ENCODE data around the gene ALDH1A1.
"Not testable (repeated sequence)": the region's sequence is repeated elsewhere in the genome, so short reads cannot be mapped to it uniquely, and the experiment has no call there.

ALDH1A1 gene

DNA sequence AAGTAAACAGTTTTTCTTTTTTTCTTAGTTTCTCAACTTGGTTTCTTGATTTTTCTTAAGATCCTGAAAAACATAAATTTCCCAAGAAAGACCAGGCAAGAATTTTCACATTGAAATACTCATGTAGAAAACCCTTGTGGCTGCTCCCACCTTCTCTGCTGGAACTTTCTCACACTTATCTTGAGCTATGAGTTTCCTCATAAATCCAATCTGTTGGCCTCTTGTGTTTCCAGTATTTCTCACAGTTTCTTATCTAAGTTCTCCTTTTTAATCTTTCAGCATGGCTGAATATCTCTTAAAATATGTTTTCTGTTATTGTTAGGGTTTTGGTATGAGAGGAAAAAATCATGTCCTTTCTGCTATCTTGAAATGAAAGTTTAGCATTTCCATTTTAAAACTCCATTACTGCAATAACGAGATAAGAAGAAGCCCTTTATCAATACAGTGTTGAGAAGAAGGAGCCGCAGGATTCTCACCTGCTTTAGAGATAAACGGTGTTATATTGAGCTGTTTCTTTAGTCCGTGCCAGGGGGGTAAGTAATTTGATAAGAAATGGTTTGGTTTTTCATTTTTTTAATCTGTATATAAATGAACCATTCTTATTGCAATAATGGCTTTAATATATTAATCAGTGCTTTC lies 89.3 kb downstream of the ALDH1A1 start:
- DNase-seq (ENCODE audit: low read depth), result no peak
- TF ChIP-seq, protein P1, sequence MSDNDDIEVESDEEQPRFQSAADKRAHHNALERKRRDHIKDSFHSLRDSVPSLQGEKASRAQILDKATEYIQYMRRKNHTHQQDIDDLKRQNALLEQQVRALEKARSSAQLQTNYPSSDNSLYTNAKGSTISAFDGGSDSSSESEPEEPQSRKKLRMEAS (IDR thresholded peaks at IDR 0.05; ENCODE audit: low read depth, low read length), result no peak
- TF ChIP-seq, protein P2, sequence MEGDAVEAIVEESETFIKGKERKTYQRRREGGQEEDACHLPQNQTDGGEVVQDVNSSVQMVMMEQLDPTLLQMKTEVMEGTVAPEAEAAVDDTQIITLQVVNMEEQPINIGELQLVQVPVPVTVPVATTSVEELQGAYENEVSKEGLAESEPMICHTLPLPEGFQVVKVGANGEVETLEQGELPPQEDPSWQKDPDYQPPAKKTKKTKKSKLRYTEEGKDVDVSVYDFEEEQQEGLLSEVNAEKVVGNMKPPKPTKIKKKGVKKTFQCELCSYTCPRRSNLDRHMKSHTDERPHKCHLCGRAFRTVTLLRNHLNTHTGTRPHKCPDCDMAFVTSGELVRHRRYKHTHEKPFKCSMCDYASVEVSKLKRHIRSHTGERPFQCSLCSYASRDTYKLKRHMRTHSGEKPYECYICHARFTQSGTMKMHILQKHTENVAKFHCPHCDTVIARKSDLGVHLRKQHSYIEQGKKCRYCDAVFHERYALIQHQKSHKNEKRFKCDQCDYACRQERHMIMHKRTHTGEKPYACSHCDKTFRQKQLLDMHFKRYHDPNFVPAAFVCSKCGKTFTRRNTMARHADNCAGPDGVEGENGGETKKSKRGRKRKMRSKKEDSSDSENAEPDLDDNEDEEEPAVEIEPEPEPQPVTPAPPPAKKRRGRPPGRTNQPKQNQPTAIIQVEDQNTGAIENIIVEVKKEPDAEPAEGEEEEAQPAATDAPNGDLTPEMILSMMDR (IDR thresholded peaks at IDR 0.05; ENCODE audit: low read depth, low read length), result no peak
- TF ChIP-seq MYC (IDR thresholded peaks at IDR 0.05; ENCODE audit: low read depth, low read length), result no peak
- no peak for TF ChIP-seq POLR2A (IDR thresholded peaks at IDR 0.05; ENCODE audit: extremely low read depth, insufficient read length)
- H3K4me3 ChIP-seq (ENCODE audit: low read depth, low read length), result no peak overlapping the region

DNA sequence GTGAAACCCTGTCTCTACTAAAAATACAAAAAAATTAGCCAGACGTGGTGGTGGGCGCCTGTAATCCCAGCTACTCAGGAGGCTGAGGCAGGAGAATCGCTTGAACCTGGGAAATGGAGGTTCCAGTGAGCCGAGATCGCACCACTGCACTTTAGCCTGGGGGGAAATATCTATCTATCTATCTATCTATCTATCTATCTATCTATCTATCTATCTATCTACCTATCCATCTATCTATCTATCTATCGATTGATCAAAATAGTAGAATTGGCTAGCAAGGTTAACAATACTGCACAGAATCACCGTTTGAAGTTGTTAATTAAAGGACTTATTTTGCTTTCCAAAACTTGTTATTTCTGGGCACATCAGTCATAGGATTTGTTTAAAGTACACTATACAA lies 90.1 kb downstream of the ALDH1A1 start:
- H3K4me3 ChIP-seq (ENCODE audit: low read depth, low read length); DNase-seq (ENCODE audit: low read depth): not testable (repeated sequence)

DNA sequence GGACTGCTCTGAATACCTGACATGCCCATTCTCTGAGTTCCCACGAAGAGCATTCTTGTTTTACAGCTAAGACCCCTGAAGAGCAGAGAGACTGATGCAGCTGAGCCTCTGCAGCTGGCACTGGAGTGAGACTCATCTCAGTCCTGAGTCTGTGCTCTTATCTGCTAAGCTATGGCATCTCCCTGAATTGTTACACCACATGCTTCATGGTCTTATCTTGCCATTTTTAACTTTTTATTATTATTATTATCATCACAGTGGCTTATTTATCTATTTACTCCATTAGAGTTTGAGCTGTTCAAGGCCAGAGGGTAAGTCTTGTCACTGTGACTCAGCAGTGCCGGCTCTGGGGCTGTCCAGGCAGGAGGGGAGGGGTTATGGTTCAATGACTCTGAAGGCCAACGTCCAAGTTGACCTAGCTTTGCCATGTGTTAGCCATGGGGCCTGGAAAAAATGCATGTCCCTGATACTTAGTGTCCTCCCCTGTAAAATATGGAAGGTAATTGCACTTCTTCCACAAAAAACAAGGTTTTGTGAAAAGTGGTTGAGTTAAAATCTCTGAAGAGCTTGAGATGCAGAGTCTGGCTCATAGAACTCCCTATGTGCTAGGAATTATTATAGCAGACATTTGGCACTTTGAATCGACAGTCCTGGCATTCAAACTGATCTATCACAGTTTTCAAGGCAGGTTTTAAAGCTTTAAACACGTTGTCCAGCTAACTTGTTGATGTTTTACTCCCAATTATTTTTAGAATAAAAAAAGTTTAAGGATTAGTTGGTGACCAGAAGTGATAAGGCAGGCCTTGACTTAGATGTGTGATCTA lies 94.6 kb downstream of the ALDH1A1 start:
- H3K4me3 ChIP-seq (ENCODE audit: low read depth, low read length), result no peak overlapping the region
- no peak for DNase-seq (ENCODE audit: low read depth)
- TF ChIP-seq, protein P1 (IDR thresholded peaks at IDR 0.05; ENCODE audit: low read depth, low read length), result no peak
- no peak for TF ChIP-seq POLR2A (IDR thresholded peaks at IDR 0.05; ENCODE audit: extremely low read depth, insufficient read length)

DNA sequence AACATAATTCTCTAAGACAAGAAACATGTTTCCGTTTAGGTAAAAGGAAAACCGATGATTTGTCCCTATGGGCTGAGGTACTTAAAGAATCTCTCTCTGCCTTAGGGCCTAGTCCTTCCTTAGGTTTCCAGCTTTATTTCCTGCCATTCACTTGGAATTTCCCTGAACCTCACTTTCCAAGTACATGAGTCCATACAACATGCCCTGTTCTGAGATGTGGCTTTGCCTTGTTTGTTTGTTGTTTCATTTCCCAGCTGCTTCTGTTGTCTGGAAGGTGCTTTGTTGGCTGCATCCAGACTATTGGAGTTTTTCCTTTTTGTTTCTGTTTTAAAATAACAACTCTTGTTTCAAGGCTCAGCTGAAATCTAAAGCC lies 95.2 kb downstream of the ALDH1A1 start:
- TF ChIP-seq MYC (IDR thresholded peaks at IDR 0.05; ENCODE audit: low read depth, low read length), result no peak
- TF ChIP-seq, protein P2 (IDR thresholded peaks at IDR 0.05; ENCODE audit: low read depth, low read length), result no peak
- TF ChIP-seq POLR2A (IDR thresholded peaks at IDR 0.05; ENCODE audit: extremely low read depth, insufficient read length), result no peak
- H3K4me3 ChIP-seq (ENCODE audit: low read depth, low read length), result no peak overlapping the region
- no peak for DNase-seq (ENCODE audit: low read depth)

DNA sequence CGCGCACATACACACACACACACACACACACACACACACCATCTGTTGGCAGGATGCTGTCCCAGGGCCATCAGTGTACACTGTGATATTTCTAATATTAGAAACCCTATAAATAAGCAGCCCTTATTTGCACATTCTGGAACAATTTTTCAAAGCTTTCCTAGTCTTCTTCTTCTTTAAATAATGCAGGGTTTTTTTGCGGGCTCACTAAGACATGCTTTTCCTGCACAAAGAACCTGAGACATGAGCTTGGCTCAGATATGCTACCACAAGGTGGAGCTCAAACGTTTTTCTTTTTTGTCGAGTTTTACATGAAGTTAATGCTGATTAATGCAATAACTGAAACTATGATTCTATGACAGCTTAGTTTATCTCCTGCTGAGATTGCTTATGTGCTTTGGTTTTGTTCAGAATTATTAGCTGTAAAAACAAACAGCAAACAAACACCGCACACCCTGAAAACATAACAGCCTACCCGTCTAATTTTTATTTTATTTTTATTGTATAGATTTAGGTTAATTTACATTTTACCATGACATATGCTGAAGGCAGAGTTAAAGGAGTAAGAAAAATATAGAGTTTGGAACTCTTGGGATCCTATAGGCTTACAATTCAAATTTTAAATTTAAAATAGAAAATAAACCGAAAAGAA lies 95.8 kb downstream of the ALDH1A1 start:
- TF ChIP-seq, protein P2 (IDR thresholded peaks at IDR 0.05; ENCODE audit: low read depth, low read length), result peak; percentile 39
- TF ChIP-seq POLR2A (IDR thresholded peaks at IDR 0.05; ENCODE audit: extremely low read depth, insufficient read length) (no peak), MYC (IDR thresholded peaks at IDR 0.05; ENCODE audit: low read depth, low read length) (no peak)
- TF ChIP-seq, protein P1 (IDR thresholded peaks at IDR 0.05; ENCODE audit: low read depth, low read length), result no peak
- peak; percentile 47 for DNase-seq (ENCODE audit: low read depth)
- H3K4me3 ChIP-seq (ENCODE audit: low read depth, low read length), result no peak overlapping the region

DNA sequence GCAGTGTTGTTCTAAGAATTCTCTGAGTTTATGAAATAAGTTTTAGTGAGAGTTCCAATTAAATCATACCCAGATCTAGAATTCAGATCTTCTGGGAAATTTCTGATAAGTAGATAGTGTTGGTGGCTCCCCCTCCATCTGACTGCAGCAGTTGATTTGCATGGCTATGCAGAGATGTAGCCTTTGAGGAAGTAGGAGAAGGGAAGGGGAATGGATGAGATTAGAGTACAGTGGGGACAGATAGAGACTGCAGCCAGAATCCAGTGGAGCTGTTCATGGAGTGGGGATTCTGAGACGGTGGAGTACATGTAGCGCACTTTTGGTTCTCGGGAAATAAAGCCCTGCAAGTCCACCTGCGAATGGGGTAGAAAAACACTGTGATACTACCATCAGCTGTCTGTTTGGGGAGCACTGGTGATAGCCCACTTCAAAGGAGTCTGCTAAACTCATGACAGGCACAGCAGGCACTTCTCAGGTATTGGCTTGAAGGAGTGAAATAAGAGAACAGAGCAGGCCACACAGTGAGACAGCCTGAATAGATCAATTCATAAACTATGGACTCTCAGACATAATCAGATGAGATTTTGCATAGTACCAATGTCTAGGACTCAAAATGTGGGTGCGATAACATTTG lies 96.8 kb downstream of the ALDH1A1 start:
- H3K4me3 ChIP-seq (ENCODE audit: low read depth, low read length), result no peak overlapping the region
- DNase-seq (ENCODE audit: low read depth), result no peak
- TF ChIP-seq, protein P2 (IDR thresholded peaks at IDR 0.05; ENCODE audit: low read depth, low read length), result no peak
- TF ChIP-seq POLR2A (IDR thresholded peaks at IDR 0.05; ENCODE audit: extremely low read depth, insufficient read length) (no peak), MYC (IDR thresholded peaks at IDR 0.05; ENCODE audit: low read depth, low read length) (no peak)
- TF ChIP-seq, protein P1 (IDR thresholded peaks at IDR 0.05; ENCODE audit: low read depth, low read length), result no peak

All from NB4 (cell line).